Activated CD8-positive, alpha-beta memory T cell treated with anti-CD3 and anti-CD28 coated beads, Interleukin-2, amount 10 ng/mL, durations not matched to agents 7 days and 5 days (primary cell): ENCODE data around the gene KCNQ5. TPM values are rescaled to one million over a fixed set of nuclear protein-coding genes. Genes with fewer than 3 reads are reported as not detected.

Experiments used
- ATAC-seq: fragments of 150-1000 bp; cut with Tn5 transposase; one replicate; pipeline ENCODE4 v1.10.0; 2021; ENCODE audit warnings: moderate library complexity
- CTCF ChIA-PET: fragments of 350-600 bp; sonication (Branson Sonifier 250); formaldehyde crosslinking; loops from one replicate; lab custom pipeline; 2021; ENCODE audit warnings: antibody characterized with exemption; lab: Charles Lee
- DNase-seq: peaks from one replicate; pipeline ENCODE4 v3.0.0-alpha.2; 2020
- H3K27ac Mint-ChIP-seq: one replicate; pipeline ENCODE4 v1.8.0; 2021; ENCODE audit warnings: mild to moderate bottlenecking, mixed read lengths
- H3K27me3 Mint-ChIP-seq: one replicate; pipeline ENCODE4 v1.8.0; 2021; ENCODE audit warnings: mixed read lengths
- H3K36me3 Mint-ChIP-seq: one replicate; pipeline ENCODE4 v1.8.0; 2021; ENCODE audit warnings: mild to moderate bottlenecking, mixed read lengths
- H3K4me1 Mint-ChIP-seq: one replicate; pipeline ENCODE4 v1.8.0; 2021; ENCODE audit warnings: mixed read lengths
- H3K4me3 Mint-ChIP-seq: one replicate; pipeline ENCODE4 v1.8.0; 2021; ENCODE audit warnings: mild to moderate bottlenecking, moderate library complexity, mixed read lengths
- H3K9me3 Mint-ChIP-seq: one replicate; pipeline ENCODE4 v1.8.0; 2022; ENCODE audit warnings: low read depth, mixed read lengths
- total RNA-seq, 2 experiments: library from RNA; stranded (reverse); gene quantifications; one replicate each; pipeline ENCODE4 v1.2.3, GENCODE V29; 2021

Gene KCNQ5
- total RNA-seq, 2 experiments from 2014 or later, result 7.2 to 7.8 TPM

DNA sequence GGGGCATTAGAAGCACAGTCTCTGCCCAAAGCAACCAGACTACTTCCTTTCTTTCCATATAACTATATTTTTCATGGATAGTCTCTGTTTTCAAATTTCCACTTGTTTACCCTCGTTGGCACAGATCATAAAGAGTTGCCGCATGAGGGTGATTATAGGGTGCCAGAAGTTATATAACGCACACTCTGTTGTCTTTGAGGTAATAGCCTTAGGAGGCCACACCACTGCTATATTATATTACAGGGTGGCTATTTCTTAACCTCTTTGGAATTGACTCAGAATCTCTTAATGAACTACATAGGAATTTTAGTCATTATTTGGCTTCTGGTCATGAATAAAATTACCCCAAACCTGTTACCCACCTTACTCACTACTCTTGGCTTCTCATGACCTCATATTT lies 43.7 kb downstream of the KCNQ5 start:
- CTCF ChIA-PET, result no interaction called here
- ATAC-seq, result no peak

GRCh38 chr6:72669324-72669723 lies 47.5 kb downstream of the KCNQ5 start:
- no peak for DNase-seq
- CTCF ChIA-PET, result interaction anchor here (1.4 to 1.6 kb wide), 2 partner anchors 8 to 16 kb away, joined by 3 to 4 read pairs; no protein-coding TSS in a partner anchor
- H3K4me1 Mint-ChIP-seq, result peaks cover 8% of the 10 kb centered on the region
- H3K27me3 Mint-ChIP-seq, result no peaks in the 10 kb centered on the region
- peaks cover 2% of the 10 kb centered on the region for H3K9me3 Mint-ChIP-seq
- H3K27ac Mint-ChIP-seq, result no peak overlapping the region
- H3K36me3 Mint-ChIP-seq, result peaks cover 1% of the 10 kb centered on the region
- no peak for ATAC-seq
- no peak overlapping the region for H3K4me3 Mint-ChIP-seq

More for the DNA sequence above, 43.7 kb downstream of the KCNQ5 start:
- Mint-ChIP-seq H3K27me3 (no peaks in the 10 kb centered on the region), H3K4me1 (peaks cover 5% of the 10 kb centered on the region), H3K27ac (no peak overlapping the region), H3K4me3 (no peak overlapping the region), H3K9me3 (peaks cover 2% of the 10 kb centered on the region), H3K36me3 (peaks cover 1% of the 10 kb centered on the region)
- DNase-seq, result no peak

DNA sequence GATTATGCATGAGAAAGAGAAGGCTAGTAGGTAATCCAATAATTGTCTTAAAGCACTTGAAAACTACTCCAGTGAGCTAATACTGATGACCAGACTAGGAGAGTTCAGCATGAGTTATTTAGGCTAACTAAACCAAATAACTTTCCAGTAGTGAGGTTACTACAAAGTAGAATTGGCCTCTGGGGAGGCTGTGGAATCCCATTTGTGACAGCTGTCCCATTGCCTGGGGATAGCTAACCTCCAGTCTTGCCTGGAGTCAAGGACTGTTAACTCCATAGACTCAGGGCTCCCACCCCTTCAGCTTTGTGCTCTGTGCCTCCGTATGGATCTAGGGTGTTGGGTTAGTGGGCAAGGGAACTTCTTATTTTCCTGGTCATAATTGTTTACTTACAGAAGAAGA lies 51.0 kb downstream of the KCNQ5 start:
- DNase-seq, result no peak
- peaks cover 7% of the 10 kb centered on the region for H3K4me1 Mint-ChIP-seq
- no peaks in the 10 kb centered on the region for H3K9me3 Mint-ChIP-seq
- H3K27me3 Mint-ChIP-seq, result no peaks in the 10 kb centered on the region
- no peak overlapping the region for H3K27ac Mint-ChIP-seq
- no peak for ATAC-seq
- H3K4me3 Mint-ChIP-seq, result no peak overlapping the region
- CTCF ChIA-PET, result no interaction called here
- H3K36me3 Mint-ChIP-seq, result no peaks in the 10 kb centered on the region

GRCh38 chr6:72674842-72675241 lies 53.0 kb downstream of the KCNQ5 start:
- DNase-seq, result no peak
- H3K9me3 Mint-ChIP-seq, result no peaks in the 10 kb centered on the region

GRCh38 chr6:72675396-72675795 lies 53.5 kb downstream of the KCNQ5 start:
- DNase-seq (no peak), ATAC-seq (no peak)
- H3K27ac Mint-ChIP-seq, result no peak overlapping the region
- no peaks in the 10 kb centered on the region for H3K27me3 Mint-ChIP-seq
- no peaks in the 10 kb centered on the region for H3K9me3 Mint-ChIP-seq
- H3K36me3 Mint-ChIP-seq, result no peaks in the 10 kb centered on the region
- CTCF ChIA-PET, result no interaction called here
- H3K4me3 Mint-ChIP-seq, result no peak overlapping the region
- H3K4me1 Mint-ChIP-seq, result peaks cover 2% of the 10 kb centered on the region

More at GRCh38 chr6:72674842-72675241, 53.0 kb downstream of the KCNQ5 start:
- Mint-ChIP-seq H3K4me1 (peaks cover 2% of the 10 kb centered on the region), H3K36me3 (no peaks in the 10 kb centered on the region), H3K27ac (no peak overlapping the region), H3K4me3 (no peak overlapping the region), H3K27me3 (no peaks in the 10 kb centered on the region)
- no peak for ATAC-seq
- CTCF ChIA-PET, result no interaction called here

- ATAC-seq, result no peak
- Mint-ChIP-seq H3K27ac (no peak overlapping the region), H3K9me3 (no peaks in the 10 kb centered on the region), H3K4me1 (no peaks in the 10 kb centered on the region), H3K36me3 (no peaks in the 10 kb centered on the region), H3K27me3 (no peaks in the 10 kb centered on the region), H3K4me3 (no peak overlapping the region)
- CTCF ChIA-PET, result interaction anchor here (1.3 kb wide), 1 partner anchor 8 kb away, joined by 3 read pairs; no protein-coding TSS in a partner anchor
- DNase-seq, result no peak
Measured at GRCh38 chr6:72676995-72677394, 55.1 kb downstream of the KCNQ5 start.

DNA sequence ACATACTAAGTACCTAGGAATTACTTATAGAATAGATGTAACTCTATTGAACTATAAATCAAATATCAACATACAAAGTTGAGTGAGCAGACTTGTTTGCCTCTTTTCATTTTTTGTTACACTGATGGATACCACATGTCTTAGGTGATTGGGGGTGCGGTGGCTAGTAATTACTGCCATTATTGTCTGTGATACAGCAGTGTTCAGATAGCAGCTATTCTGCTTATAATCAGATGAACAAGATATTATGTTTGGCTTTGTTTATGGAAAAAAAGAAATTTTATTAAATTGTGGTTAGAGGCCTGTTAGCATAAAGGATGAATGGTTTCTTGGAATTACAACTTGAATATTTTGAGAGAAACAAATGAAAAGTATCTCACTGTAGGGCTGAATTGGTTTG lies 55.9 kb downstream of the KCNQ5 start:
- H3K4me1 Mint-ChIP-seq, result no peaks in the 10 kb centered on the region
- no peak for ATAC-seq
- no peaks in the 10 kb centered on the region for H3K9me3 Mint-ChIP-seq
- CTCF ChIA-PET, result interaction anchor here (1.3 kb wide), 1 partner anchor 9 kb away, joined by 3 read pairs; no protein-coding TSS in a partner anchor
- no peak overlapping the region for H3K4me3 Mint-ChIP-seq
- no peaks in the 10 kb centered on the region for H3K36me3 Mint-ChIP-seq
- H3K27ac Mint-ChIP-seq, result no peak overlapping the region
- no peak for DNase-seq
- H3K27me3 Mint-ChIP-seq, result no peaks in the 10 kb centered on the region

- Mint-ChIP-seq H3K36me3 (peaks cover 5% of the 10 kb centered on the region), H3K4me3 (no peak overlapping the region), H3K27ac (no peak overlapping the region), H3K4me1 (peaks cover 8% of the 10 kb centered on the region), H3K27me3 (no peaks in the 10 kb centered on the region), H3K9me3 (no peaks in the 10 kb centered on the region)
- DNase-seq (no peak), ATAC-seq (peak; percentile 39)
- CTCF ChIA-PET, result interaction anchor here (0.9 kb wide), 1 partner anchor 61 kb away, joined by 3 read pairs; no protein-coding TSS in a partner anchor
Measured at GRCh38 chr6:72683797-72684196, 61.9 kb downstream of the KCNQ5 start.

- Mint-ChIP-seq H3K27me3 (no peaks in the 10 kb centered on the region), H3K27ac (no peak overlapping the region), H3K9me3 (no peaks in the 10 kb centered on the region), H3K4me3 (no peak overlapping the region), H3K36me3 (peaks cover 3% of the 10 kb centered on the region), H3K4me1 (peaks cover 2% of the 10 kb centered on the region)
- CTCF ChIA-PET, result interaction anchor here (1.0 kb wide), 1 partner anchor 277 kb away, joined by 3 read pairs; no protein-coding TSS in a partner anchor
- DNase-seq (no peak), ATAC-seq (no peak)
Measured at GRCh38 chr6:72689107-72689954, 67.5 kb downstream of the KCNQ5 start.

GRCh38 chr6:72691249-72691648 lies 69.4 kb downstream of the KCNQ5 start:
- CTCF ChIA-PET, result no interaction called here
- Mint-ChIP-seq H3K36me3 (peaks cover 7% of the 10 kb centered on the region), H3K27ac (no peak overlapping the region)

GRCh38 chr6:72696055-72696454 lies 74.2 kb downstream of the KCNQ5 start:
- CTCF ChIA-PET, result no interaction called here
- Mint-ChIP-seq H3K27ac (no peak overlapping the region), H3K4me3 (no peak overlapping the region), H3K36me3 (peaks cover 4% of the 10 kb centered on the region), H3K27me3 (no peaks in the 10 kb centered on the region), H3K9me3 (peaks cover 2% of the 10 kb centered on the region), H3K4me1 (peaks cover 2% of the 10 kb centered on the region)
- ATAC-seq (no peak), DNase-seq (no peak)

More at GRCh38 chr6:72691249-72691648, 69.4 kb downstream of the KCNQ5 start:
- no peak overlapping the region for H3K4me3 Mint-ChIP-seq
- H3K4me1 Mint-ChIP-seq, result peaks cover 2% of the 10 kb centered on the region
- no peaks in the 10 kb centered on the region for H3K27me3 Mint-ChIP-seq
- ATAC-seq (no peak), DNase-seq (no peak)
- peaks cover 2% of the 10 kb centered on the region for H3K9me3 Mint-ChIP-seq

- Mint-ChIP-seq H3K36me3 (peaks cover 4% of the 10 kb centered on the region), H3K27me3 (no peaks in the 10 kb centered on the region), H3K4me3 (no peak overlapping the region), H3K9me3 (peaks cover 2% of the 10 kb centered on the region), H3K27ac (no peak overlapping the region), H3K4me1 (no peaks in the 10 kb centered on the region)
- CTCF ChIA-PET, result no interaction called here
- ATAC-seq (no peak), DNase-seq (no peak)
Measured at GRCh38 chr6:72699159-72699558, 77.3 kb downstream of the KCNQ5 start.

GRCh38 chr6:72702421-72702820 lies 80.6 kb downstream of the KCNQ5 start:
- Mint-ChIP-seq H3K36me3 (no peaks in the 10 kb centered on the region), H3K27ac (no peak overlapping the region)
- CTCF ChIA-PET, result no interaction called here

DNA sequence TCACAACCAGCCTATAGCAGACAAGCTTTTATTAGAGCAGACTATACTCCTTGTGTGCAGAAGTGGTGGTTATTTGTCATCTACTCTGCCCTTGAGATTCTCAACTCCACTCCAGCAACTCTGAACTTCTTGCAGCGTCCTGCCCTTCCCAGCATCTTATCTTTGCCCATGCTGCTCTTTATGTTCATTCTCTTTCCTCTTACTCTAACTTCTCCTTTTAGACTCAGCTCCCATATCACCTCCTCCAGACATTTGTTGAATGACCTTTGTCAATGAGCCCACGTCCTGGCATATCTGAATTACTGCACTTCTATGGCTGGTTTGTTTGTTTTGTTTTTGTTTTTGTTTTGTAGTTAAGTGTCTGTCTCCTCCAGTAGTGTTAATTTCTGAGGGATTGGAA lies 81.2 kb downstream of the KCNQ5 start:
- no peaks in the 10 kb centered on the region for H3K27me3 Mint-ChIP-seq
- H3K4me3 Mint-ChIP-seq, result no peak overlapping the region
- no peak overlapping the region for H3K27ac Mint-ChIP-seq
- DNase-seq (no peak), ATAC-seq (no peak)
- no peaks in the 10 kb centered on the region for H3K36me3 Mint-ChIP-seq
- CTCF ChIA-PET, result no interaction called here
- no peaks in the 10 kb centered on the region for H3K4me1 Mint-ChIP-seq
- H3K9me3 Mint-ChIP-seq, result no peaks in the 10 kb centered on the region

More at GRCh38 chr6:72702421-72702820, 80.6 kb downstream of the KCNQ5 start:
- DNase-seq (no peak), ATAC-seq (no peak)
- H3K4me3 Mint-ChIP-seq, result no peak overlapping the region
- no peaks in the 10 kb centered on the region for H3K4me1 Mint-ChIP-seq
- no peaks in the 10 kb centered on the region for H3K27me3 Mint-ChIP-seq
- no peaks in the 10 kb centered on the region for H3K9me3 Mint-ChIP-seq
